ENCODE results near the gene ZBTB34.

Gene ZBTB34

DNA sequence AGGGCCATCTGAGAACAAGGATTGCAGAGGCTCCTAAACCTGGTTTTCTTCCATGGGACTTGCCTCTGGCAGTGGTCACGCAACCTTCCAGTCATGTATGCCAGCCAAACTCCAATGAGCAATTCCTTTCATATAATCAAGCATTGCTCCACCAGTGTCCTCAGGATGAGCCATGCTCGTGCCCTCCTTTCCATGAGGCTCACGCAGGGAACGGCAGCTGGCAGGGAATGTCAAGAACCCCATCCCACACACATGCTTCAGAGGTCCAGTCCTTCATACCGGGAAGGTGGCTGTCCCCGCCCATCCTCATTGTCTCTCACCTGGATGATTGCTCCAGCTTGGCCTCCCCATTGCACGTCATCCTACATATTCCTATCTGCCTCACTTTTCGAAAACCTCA, 13.4 kb upstream of the ZBTB34 start:
- no peak for DNase-seq

DNA sequence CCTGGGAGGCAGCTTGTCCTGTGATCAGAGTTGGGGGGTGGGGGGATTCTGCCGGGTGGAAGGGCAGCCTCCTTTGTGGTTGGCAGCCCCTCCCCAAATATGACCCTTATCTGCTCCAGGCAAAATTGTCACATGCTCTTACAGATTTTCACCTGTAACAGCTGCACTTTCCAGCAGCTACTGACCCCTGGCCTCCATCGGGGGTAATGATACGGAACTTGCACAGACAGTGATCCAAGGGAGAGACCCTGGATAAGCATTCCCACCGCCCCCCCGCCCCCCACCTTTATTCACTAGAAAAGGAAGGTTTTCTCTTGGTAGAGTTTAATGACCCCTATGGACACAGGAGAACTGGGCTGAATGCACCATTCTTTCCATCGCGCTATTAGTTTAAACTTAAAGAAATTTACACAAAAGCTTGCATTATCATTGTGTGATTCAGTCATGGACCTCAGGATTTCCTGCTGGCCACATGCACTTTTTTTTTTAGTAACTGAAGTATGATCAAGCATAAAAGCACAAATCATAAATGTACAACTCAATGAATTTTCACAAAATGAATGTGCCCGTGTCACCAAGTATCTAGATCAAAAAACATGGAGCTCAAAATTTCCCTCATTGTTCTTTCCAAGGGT, 10.7 kb upstream of the ZBTB34 start:
- no peak for DNase-seq

DNA sequence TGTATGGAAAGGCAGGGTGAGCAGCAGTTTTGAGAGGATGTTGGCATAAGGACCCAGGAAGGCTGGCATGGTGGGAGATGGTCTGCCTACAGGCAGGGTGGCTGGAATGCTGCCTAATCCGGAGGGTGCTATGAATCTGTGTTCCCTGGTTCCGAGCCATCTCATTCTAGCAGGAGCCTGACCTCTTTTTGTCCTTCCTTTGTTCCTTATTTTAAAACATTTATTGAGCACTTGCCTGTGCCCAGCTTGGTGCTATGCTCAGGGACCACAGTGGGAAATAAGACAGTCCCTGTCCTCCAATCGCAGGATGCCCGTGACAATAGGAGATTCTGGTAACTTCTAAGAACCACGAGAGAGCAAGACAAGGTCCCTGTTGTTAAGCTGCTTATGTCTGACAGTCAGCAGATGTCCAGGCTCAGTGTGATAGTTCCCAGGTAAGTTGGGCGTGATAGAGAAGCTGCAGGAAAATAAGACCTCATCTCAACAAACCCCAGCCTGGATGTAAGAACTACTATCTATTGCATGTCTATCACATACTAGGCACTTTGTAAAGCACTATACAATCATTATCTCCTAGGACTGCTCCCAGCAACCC, 9.1 kb upstream of the ZBTB34 start:
- DNase-seq = no peak

DNA sequence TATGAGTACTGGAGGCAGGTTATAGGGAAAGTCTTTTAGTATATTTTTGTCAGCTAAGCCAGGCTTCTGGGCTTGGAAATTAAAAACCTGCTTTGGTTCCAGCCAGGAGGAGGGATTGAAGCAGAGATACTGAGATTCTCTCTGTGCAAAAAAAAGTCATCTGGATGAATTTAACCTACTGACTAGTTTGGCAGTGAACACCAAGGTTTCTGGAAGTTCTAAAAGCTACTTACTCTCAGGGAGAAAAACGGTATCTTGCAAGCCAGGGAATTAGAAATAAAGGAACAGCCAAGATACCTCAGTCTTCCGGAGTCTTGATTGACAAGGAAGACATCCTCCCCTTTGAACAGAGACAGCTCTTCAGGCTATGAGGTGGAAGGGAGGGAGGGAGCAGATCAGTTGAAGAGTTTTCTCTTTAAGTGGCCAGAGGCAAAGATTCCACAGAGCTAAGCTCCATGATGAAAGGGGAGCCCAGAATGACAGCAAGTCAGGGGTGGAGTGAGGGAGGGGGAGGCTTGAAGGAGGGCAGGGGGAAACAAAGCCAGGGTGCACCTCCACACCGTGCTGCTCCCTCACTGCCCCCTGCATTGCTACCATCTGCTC, 8.3 kb upstream of the ZBTB34 start:
- no peak for DNase-seq

DNA sequence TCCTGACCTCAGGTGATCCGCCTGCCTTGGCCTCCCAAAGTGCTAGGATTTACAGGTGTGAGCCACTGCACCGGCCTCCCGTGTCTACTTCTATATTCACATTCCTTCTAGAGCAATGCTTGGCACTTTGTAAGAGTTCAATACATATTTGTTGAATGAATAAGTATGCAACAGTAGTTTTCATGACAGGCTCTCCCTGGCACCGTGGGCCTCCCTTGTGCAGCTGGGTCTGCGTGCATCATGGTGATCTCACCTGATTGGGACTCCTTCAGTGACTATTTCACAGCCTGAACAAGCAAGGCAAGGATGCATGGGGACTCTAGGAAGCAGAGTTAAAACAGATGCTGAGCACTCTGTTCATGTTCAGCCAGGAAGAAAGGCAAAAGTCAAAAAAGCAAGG, 6.8 kb upstream of the ZBTB34 start:
- DNase-seq = no peak

DNA sequence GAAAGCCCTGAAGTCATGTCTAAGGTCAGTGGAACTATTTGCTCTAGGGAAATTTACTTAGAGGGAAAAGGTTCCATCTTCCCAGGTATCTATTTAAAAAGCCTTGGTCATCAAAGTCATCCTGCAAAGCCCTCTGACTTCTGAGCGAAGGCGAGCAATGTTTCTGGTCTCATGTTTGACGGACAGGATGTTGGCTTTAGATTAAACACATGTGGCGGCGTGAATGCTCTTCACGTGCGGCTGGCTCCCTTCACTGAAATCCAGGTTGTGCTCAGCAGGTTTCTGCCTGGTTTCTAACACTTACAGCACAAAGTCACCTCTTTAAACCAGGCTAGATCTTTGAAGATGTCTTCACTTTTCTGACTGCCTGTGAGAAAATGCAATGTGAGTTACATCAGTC, 5.7 kb upstream of the ZBTB34 start:
- DNase-seq = no peak

DNA sequence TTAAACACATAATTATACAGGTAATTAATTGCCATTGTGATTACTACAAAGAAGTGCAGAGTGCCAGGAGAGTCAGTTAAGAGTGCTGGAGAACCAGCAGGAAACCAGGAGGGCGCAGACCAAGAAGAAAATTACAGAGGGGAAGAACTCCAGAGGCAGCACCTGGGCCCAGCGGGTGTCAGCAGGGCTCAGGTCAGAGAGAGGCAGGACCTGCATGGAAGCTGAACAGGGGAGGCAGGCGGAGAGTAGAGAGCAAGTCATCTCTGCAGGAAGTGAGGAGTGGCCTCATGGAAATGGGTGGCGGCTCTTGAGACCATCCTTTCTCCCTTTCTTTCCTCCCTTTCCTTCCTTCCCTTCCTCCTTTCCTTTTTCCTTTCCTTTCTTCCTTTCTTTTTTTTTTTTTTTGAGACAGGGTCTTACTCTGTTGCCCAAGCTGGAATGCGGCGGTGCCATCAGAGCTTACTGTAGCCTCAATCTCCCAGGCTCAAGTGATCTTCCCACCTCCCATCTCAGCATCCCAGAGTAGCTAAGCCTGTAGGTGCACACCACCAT, 4.0 kb upstream of the ZBTB34 start:
- DNase-seq = no peak

DNA sequence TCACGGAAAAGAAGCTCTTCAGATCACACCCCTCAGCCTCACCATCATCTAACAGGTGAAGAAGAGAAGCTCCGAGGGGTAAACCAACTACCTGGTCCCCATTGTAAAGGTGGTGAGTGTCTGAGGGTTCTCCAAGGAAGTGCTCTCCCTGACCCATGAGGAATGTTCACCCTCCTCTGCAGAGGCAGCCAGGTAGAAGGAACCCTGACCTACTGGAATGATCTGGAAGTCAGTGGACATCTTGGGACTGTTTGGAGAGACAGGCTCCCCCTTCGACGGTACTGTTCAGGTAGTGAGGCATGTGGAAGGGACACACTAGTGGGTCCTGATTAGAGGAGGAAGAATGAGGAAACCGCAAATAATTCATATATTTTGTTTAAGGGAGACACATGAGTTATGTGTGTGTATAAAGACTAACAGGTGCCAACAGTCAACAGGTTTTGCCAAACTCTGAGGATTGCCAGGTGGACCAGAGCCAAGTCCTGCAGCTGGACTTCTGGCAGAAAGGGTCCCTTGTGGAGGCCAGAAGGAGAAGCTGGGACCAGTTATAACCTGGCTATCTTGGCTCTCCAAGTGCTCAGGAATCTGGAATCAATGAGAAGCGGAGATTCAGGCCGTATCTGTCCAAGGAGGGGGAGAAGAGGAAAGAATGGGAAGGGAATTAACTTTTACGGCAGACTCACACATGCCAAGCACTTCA, 3.0 kb upstream of the ZBTB34 start:
- no peak for DNase-seq

DNA sequence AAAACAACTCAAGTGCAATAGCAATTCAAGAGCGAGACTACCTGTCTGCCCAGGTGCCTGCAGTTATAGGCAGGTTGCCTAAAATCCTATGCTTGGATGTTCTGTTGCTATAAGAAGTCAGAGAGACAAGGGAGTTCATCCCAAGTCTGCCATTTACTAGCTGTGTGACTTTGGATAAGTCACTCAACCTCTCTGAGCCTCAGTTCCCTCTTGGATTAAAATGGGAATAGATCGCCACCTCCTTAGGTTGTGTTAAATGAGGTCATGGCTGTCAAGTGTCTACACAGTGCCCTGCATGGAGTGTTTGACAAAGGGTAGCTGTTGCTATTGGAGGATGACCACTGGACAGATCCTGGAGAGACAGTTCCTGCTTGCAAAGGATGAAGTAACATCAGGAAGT, 1.3 kb upstream of the ZBTB34 start:
- DNase-seq = no peak

DNA sequence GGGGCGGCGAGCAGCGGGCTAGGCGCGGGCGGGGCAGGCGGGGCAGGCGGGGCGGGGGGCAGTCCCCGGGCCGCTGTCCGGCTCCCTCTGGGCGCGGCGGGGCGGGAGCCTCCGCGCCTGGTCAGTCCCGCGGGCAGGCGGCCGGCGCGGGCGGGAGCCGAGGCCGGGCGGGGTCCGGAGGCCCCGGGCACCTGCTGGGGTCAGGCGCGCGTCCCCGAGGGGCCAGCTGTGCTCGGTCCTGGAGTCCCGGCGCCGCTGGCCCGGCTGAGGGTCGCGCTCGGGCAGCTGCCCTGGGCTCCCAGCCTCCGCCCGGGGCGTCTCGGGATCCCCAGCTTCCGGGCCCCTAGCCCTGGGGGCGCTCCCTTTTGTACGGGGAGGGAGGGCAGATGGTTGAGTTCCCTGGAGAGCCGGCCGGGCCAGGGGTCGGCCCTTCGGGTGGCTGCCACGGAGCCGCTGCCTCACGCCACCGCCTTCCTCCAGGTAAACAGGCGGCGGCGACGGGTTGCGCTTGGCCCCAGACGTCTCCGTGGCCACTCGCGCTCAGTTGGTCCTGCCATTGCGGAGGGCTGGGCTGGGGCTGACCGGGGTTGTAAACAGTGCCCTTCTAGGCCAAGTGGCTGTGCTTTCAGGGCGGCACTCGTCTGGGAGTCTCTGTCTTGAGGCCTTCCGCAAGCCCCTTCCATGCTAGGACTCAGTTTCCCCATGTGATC, 473 bp downstream of the ZBTB34 start:
- DNase-seq = no peak

DNA sequence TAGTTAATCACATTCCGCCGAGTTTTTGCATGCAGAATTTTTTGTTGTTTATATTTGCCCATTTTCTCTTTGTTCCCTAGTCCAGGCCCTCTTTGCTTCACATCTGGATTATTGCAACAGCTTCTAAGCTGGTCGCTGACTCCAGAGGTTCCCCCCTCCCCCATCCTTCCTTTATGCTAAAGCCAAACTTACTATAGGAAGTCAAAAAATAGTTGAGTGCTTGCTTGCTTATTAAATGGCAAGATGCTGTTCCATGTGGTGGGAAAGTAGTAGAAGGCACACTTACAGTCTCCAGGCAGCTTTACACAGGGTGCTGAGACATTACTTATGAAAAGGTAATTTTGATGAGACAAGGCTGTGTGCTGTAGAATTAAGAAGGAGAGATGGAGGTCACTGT, 1.3 kb downstream of the ZBTB34 start:
- DNase-seq = no peak

DNA sequence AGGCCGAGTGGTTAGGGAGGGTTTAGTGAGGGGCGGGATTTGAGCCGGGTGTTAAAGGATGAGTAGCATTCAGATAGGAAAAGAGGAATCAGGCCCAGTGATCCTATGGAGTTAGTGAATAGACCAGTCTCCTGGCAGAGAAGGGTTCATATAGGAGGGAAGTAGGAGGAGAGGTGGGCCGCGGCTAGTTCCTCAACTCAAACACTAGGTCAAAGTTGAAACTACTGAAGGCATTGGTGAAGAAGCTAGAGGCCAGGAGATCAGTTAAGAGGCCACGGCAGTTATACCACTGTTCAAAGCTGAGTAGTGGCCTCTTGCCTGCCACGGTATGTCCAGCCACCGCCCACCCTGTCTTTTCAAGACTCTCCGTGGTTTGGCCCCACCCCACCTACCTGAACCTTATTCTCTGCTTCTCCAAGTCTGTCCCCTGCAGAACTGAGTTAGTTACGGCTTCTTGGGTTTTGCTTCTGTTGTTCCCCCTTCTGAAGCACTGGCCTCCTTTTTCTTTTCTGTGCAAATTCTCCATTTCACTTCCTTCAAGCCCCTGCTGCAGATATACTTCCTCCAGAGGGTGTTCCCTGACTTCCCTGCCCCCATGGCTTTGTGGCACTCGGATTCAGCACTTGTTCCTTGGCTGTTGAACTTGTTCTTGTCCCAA, 1.8 kb downstream of the ZBTB34 start:
- DNase-seq = no peak

DNA sequence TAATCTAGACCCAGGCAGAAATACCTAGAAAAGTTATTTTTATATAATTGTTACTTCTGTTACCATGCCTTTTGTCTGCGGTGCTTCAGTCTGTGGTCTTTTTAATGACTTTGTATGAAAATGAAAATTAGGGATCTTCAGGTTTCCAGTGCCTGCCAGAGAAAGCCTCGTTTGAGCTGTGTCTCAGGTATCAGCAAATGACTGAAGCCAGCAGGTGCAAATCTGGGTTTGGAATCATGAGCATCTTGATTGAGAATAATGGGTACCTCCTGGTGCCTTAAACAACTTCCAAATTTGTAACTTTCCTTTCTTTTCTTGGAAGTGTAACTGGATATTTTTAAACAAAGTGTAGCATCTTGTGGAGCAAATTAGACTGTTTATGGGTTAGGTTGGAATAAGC, 4.3 kb downstream of the ZBTB34 start:
- DNase-seq = no peak

DNA sequence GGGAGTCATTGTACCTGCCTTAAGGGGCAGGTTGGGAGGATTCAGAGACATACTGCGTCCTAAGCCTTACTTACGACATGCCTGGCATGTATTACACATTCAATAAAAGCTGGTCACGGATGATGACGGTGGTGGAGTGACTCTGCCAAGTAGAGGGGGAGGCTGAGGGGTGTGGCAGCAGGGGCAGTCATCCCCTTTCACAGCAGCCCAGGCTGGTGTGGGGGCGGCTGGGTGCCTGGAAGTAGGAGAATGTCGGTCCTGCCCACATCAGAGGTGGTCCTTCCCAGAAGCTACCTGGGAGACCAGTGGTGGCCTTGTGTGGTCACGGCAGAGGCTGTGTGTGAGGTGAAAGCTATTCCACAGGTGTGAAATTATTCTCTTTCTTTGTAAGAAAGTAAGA, 8.9 kb downstream of the ZBTB34 start:
- no peak for DNase-seq

DNA sequence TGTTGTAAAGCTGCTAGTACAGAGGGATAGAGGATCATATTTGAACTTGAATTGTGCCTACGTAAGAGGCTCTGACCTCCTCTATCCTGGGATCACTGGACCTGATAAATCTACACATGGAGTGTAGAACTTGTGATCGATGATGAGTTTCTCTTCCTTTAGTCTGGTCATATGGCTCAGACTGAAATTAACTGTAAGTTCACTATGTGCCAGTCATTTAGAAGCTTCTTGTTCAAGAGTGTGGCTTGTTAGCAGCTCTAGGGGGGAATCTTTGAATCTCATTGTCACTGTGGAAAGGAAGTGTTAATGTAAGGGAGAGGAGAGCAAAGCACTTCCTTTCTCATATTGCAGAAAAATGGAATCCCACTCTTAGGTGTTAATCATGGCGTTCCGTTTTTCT, 12.1 kb downstream of the ZBTB34 start:
- no peak for DNase-seq

DNA sequence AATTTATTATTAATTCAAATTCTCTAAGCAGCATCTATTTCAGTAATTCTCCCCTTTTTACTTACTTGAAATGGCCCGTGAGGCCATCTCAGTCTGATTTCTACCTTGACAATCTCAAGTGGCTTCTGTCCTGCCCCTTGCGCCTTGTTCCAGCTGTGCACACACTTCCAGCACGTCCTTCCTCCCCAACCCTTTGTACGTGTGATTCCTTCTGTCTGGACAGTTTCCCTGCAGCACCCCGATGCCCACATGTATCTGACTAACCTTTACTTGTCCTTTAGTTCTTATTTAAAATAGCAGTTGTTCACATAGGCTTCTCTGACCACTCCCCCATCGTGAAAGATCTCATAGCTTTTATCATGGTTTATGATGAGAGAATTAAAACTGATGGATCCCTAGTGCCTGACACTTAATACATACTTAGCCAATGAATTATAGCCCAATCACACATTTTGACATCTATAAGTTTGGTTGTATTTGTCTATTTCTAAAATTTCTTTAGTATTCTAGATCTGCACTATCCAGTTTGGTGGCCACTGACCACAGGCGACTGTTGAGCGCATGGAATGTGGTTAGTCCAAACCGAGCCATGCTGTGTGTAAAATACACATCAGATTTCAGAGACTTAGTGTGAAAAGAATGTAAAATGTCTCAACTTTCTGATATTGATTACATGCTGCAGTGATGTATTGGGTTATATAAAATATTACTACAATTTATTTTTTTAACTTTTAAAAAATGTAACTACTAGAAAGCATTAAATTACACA, 14.3 kb downstream of the ZBTB34 start:
- DNase-seq = no peak

DNA sequence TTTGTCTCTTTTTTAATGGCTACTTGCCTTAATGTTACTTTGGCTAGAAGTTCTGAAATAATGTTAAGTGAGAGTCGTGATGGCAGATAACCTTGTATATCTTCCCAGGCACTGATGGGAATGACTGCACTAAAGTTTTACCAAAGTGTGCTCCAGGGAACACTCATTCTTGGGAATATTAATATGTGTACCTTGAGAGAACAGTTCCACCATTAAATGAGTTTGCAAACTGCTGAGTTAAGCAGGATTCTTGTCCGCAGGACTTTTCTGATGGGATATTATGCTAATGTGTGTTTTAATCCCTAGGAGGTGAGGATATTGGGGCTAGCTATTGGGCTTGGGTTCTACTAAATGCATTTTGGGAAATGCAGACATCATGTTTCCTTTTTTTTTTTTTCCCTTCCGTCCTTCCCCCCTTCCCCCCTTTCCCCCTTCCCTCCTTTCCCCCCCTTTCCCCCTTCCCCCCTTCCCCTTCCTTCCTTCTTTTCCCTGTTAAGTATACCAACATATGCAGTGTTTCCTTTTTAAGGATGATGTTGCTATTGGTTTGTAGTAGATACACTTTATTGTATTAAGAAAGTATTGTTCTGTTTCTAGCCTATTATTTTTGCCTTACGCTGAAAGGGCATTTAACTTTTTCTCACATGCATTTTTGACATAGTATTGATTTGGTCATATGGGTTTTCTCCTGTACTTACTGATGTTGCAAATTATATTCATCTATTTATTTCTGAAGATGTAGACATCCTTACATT, 15.5 kb downstream of the ZBTB34 start:
- no peak for DNase-seq

DNA sequence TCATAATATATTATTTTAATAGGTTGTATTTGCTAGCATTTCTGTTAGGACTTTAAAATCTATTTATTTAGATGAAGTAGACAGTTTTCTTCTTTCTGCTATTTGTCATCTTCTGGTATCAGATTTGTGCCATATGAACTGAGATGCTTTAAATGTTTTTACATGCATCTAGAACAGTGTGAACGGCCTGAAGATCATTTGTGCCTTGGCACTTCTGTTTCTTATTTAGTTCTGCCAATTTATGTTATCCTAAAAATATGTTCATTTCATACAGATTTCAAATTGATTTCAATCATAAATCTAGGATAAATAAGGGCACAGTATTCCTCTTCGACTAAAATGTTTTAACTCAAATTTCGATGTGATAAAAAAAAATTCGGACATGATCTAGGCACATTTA, 16.1 kb downstream of the ZBTB34 start:
- DNase-seq = no peak

DNA sequence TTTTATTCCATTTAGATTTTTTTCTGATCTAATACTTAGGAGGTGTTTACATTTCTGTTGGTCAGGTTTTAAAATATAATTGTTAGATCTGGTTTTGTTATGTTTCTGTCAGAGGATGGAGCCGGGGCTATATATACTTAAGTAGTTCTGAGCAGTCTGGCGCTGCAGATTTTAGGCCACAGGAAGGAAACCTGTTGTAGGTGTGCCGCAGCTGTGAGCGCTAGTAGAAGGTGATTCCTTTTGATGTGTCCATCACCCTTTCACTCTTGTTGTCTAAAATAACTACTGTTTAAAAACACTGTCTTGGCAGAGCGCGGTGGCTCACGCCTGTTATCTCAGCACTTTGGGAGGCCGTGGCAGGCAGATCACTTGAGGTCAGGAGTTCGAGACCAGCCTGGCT, 17.0 kb downstream of the ZBTB34 start:
- DNase-seq = no peak

DNA sequence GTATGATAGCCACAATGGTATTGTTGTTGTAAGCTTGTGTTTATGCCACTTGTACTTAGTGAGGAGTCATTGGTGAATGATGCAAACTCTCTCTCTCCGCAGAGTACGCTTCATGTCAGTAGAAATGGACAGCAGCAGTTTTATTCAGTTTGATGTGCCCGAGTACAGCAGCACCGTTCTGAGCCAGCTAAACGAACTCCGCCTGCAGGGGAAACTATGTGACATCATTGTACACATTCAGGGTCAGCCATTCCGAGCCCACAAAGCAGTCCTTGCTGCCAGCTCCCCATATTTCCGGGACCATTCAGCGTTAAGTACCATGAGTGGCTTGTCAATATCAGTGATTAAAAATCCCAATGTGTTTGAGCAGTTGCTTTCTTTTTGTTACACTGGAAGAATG, 18.8 kb downstream of the ZBTB34 start:
- no peak for DNase-seq
